Astrocyte of the cerebellum (primary cell): ENCODE data around the gene GP1BB.
"Not testable (repeated sequence)": the region's sequence is repeated elsewhere in the genome, so short reads cannot be mapped to it uniquely, and the experiment has no call there.

ENCODE experiments used
- DNase-seq: peaks from one replicate; pipeline ENCODE4 v3.0.0-alpha.2; 2011; ENCODE audit warnings: low read depth
- H3K4me3 ChIP-seq: 2 replicates; pipeline ENCODE4 v1.5.1; 2011; ENCODE audit warnings: mild to moderate bottlenecking, low read depth, low read length, moderate library complexity
- CTCF ChIP-seq: IDR thresholded peaks from 2 replicates; pipeline ENCODE4 v1.5.1; 2012; ENCODE audit warnings: low read length, low read depth, moderate library complexity, mild to moderate bottlenecking; ENCODE audit errors: missing control alignments
- in situ Hi-C: cut with HindIII; loops from 2 replicates; pipeline ENCODE4 v1.10.0; 2017; ENCODE audit warnings: low sequenced_read_pairs

The GP1BB gene

GRCh38 chr22:19723232-19723982, at the start of gene GP1BB:
Gene GP1BB (plus strand): TSS chr22:19723539. CDS start chr22:19723570, 31 bp downstream.
- peak; percentile 3 for TF ChIP-seq CTCF
- peak within 1 kb of the TSS; percentile 3 for H3K4me3 ChIP-seq
- DNase-seq, result no peak
- in situ Hi-C loops, result no loop called here

- in situ Hi-C loops, result no loop called here
- TF ChIP-seq CTCF, result no peak
- no peak for DNase-seq
- no peak overlapping the region for H3K4me3 ChIP-seq
Measured at GRCh38 chr22:19673660-19674059, 49.7 kb upstream of the GP1BB start.

GRCh38 chr22:19674129-19674928, 49.0 kb upstream of the GP1BB start:
- no peak overlapping the region for H3K4me3 ChIP-seq
- in situ Hi-C loops, result no loop called here
- TF ChIP-seq CTCF, result no peak
- DNase-seq, result no peak

GRCh38 chr22:19674929-19675253, 48.4 kb upstream of the GP1BB start:
- DNase-seq, result no peak
- in situ Hi-C loops, result no loop called here
- H3K4me3 ChIP-seq, result no peak overlapping the region
- TF ChIP-seq CTCF, result no peak

GRCh38 chr22:19675428-19675827, 47.9 kb upstream of the GP1BB start:
- no peak overlapping the region for H3K4me3 ChIP-seq
- TF ChIP-seq CTCF, result no peak
- DNase-seq, result no peak
- in situ Hi-C loops, result no loop called here

- in situ Hi-C loops, result not testable (repeated sequence)
Measured at GRCh38 chr22:19676437-19676836, 46.9 kb upstream of the GP1BB start.

GRCh38 chr22:19678949-19679521, 44.3 kb upstream of the GP1BB start:
- no peak for TF ChIP-seq CTCF
- no peak overlapping the region for H3K4me3 ChIP-seq
- in situ Hi-C loops, result no loop called here
- DNase-seq, result no peak

More at GRCh38 chr22:19676437-19676836, 46.9 kb upstream of the GP1BB start:
- DNase-seq, H3K4me3 ChIP-seq: not testable (repeated sequence)
